NCI-H69 (cell line): ENCODE results near the gene ADAMTSL1.
A peak's percentile ranks its signal among the peaks of the same experiment; 100 is the strongest.

Experiments
- DNase-seq: peaks from one replicate; lab custom pipeline; 2025; lab: John Stamatoyannopoulos, UW

The ADAMTSL1 gene

GRCh38 chr9:18501949-18502348 is 28.0 kb downstream of the ADAMTSL1 start:
- no peak for DNase-seq

DNA sequence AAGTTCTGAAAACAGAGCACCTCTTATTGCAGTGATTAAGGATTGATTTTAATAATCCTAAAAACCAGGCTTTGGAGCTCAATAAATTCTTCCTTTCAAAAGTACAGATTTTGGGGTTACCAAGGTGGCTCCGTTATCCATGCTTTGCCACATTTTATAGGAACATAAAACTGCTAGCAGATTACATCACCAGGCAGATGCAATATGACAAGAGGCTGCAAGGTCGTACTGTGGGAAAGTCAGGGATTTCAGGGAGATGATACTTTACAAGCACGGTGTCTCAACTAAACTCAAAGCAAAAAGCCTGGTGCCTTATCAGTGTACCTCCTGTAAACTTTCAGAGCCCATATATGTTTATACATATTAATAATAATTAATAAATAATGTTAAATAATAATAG is 28.6 kb downstream of the ADAMTSL1 start:
- DNase-seq, result no peak

GRCh38 chr9:18504707-18505106 is 30.8 kb downstream of the ADAMTSL1 start:
- DNase-seq, result no peak

- DNase-seq, result no peak
Measured at GRCh38 chr9:18507151-18507550, 33.2 kb downstream of the ADAMTSL1 start.

GRCh38 chr9:18516514-18516913 is 42.6 kb downstream of the ADAMTSL1 start:
- DNase-seq, result no peak

DNA sequence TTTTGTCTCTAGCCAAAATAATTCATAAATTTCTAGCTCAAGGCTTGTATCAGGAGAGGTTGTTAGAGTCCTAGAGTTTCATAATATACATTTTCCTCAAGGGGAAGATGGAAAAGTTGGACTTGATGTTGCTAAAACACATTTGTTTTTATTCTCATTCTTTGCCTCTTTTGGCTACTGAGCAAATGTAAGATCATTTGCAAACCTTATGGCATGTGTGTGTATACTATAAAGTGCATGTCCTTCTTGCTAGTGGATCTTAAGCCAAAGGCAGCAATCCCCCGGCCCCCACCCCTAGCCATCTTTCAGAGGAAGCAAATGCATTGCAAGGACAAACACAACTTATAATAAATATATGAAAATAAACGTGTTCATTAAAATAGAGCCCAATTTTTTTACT is 43.0 kb downstream of the ADAMTSL1 start:
- DNase-seq, result no peak

- peak; percentile 88 for DNase-seq
Measured at GRCh38 chr9:18520416-18521047, 46.6 kb downstream of the ADAMTSL1 start.

DNA sequence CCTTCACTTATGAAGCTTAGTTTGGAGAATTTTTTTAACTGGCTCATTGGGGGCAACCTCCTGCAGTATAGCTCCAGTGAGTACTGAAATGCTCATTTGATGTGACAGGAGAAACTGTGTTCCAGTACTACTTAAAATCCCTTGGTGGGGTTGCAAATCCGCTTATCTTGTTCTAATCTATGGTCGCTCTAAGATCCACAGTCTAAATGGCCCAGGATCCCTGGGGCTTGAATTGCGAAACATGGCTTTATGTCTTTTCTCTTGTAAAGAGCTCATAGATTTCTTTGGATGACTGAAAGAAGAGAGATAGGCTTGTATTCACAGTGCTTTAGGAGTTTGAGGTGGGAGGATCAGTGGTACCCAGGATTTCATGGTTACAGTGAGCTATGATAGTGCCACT is 52.7 kb downstream of the ADAMTSL1 start:
- DNase-seq, result no peak

GRCh38 chr9:18531136-18532065 is 57.4 kb downstream of the ADAMTSL1 start:
- DNase-seq, result no peak

DNA sequence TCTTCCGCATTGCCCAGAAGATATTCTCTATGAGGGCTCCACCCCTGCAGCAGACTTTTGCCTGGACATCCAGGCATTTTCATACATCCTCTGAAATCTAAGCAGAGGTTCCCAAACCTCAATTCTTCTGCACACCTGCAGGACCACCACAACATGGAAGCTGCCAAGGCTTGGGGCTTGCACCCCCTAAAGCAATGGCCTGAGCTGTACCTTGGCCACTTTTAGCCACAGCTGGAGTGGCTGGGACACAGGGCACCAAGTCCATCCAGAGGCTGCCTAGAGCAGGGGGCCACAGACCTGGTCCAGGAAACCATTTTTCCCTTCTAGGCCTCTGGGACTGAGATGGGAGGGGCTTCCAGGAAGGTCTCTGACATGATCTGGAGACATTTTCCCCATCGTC is 60.7 kb downstream of the ADAMTSL1 start:
- no peak for DNase-seq

DNA sequence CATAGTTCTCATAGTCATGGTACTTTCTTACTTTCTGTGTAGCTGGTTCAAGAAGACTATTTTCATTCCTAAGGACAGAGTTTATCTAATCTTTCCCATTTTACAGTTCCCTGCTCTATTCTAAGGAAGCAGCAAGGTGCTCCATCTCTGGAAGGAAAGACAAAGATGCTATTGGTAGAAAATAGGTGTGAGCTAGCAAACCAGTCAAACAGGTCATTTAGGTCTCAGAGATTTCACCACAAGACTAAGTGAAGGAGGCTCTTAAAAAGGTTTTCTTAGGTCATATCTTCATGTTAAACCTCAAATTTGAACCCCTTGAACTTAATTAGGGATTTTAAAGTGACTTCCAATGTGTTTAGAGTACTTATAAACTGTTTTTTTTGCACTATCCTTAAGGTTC is 62.6 kb downstream of the ADAMTSL1 start:
- no peak for DNase-seq

GRCh38 chr9:18539203-18539693 is 65.3 kb downstream of the ADAMTSL1 start:
- DNase-seq, result no peak

DNA sequence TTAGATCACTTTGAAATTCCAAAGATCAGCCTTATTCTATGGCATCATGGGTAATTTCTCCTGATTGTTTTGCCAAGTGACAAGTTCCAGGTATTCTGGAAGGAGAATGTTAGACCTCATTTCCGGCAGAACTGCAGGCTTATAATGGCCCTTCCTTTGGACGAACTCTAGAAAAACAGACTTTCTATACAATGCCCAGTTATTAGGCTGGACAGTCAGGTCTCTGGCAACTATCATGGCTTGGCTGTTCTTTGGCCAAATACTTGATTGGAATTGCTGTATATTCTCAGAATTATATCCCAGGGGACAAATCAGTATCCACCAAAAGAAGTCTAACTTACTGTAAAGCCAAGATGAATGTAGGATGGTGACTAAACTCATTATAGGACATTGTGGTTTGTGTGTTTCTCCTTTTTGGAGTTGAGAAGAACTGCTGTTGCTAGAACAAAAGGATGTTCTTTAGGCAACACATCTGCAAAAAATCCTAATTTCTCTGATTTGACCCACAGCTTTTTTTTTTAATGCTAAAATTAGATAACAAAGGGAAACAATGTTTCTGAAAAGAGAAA is 69.0 kb downstream of the ADAMTSL1 start:
- DNase-seq, result no peak

DNA sequence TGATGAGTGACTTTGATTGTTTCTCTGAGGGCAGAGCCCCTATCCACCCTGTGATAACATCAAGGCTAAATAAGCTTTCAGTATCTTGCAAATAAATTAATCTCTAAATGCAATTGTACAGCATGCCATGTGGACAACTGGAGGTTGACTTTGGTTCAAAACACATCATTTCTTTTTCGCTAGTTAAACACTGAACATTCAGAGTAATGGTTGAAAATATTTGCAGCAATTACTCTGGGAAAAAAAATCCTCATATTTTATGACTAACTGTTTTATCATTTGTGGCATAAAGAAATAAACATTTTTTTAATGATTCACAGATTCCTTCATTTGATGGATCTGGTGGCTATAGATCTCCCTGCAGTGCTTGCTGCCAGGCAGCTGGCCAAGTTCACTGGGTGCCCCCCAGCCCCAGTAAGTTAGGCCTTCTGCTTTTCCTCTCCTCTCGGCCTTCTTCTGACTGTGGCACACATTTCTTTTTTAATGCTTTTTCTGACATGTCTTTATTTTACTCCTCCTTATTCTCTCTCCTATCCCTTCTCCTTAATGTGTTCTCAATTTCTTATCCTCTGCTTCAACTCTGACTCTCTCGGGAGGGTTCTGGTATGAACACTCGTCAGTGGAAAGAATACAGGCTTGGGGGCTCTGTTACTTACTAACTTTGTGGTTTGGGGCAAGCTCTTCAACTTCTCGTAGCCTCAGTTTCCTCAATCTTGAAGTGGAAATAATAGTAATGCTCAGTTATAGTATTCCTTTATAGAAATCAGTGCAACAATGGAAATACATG is 69.6 kb downstream of the ADAMTSL1 start:
- no peak for DNase-seq

DNA sequence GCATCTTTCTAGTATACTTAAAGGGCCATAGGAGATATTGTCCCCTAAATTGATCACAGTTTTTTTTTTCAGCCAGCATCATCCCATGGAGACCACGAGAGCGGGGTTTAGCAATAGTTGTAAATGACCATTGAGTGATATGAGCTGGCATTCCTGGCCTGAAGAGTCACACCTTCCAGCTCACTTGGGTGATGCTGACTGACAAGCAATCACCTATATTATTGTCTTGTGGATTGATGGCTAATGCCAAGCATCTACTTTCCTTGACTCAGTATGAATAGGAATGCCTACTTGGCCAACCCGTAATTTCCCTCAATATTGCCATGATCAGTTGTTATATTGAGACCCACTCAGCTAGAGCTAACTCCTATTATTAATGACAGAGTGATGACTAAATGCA is 70.5 kb downstream of the ADAMTSL1 start:
- no peak for DNase-seq

- DNase-seq, result no peak
Measured at GRCh38 chr9:18545636-18546360, 71.8 kb downstream of the ADAMTSL1 start.

GRCh38 chr9:18548456-18548855 is 74.5 kb downstream of the ADAMTSL1 start:
- no peak for DNase-seq

DNA sequence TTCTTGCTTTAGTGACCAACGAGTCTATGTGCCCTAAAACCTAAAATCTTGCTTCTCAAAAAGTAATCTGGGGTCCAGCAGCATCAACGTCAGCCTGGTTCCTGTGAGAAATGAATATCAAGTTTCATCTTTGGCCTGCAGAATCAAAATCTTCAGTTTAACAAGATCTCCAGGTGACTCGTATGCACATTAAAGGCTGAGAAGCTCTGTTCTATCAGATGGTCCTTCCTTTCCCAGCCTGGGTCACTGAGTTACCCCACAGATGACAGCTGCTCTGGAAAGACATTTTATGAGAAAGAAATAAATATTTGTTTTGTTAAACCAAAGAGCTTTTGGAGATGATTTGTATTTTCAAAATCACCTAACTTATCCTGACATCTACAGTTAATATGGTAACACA is 75.8 kb downstream of the ADAMTSL1 start:
- no peak for DNase-seq

DNA sequence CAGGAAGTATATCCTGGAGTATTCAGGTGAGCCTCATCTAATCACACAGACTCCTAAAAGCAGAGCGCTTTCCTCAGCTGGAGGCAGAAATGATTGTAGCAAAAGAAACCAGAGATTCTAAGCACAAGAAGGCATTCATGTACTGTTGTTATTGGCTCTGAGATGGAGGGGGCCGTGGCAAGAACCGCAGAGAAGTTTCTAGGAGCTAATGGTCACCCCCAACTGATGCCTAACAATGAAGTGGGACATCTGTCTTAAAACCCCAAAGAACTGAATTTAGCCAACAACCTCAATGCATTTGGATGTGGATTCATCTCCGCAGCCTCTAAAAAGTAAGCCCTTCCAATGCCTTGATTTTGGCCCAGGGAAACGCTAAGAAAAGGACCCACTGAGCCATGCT is 76.3 kb downstream of the ADAMTSL1 start:
- no peak for DNase-seq

DNA sequence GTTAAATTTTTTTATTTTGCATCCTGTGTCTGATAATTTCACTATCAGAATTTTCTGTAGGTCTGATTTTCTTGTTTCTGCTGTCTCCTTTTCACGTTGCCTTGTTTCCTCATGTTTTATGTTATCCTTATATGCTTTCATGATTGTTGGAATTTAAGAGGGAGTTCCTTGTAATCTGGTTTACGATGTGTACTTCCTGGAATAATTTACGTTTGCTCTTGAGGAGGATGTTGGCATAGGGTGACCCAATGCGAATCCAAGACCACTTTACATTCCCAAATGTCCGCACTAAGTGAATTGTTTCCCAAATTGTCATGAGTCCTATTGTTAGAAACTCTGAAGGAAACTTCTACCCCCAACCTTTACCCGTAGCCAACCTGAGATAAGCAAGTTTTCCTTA is 80.3 kb downstream of the ADAMTSL1 start:
- DNase-seq, result no peak

- no peak for DNase-seq
Measured at GRCh38 chr9:18555105-18555883, 81.3 kb downstream of the ADAMTSL1 start.
